Uterus (tissue), 2 donors: ENCODE measurements around the gene DZIP1L.

Experiments used
- CTCF ChIP-seq, 4 experiments: fragments of 200-600 bp in 2 of 4; fragments of 450-650 bp in 2 of 4; sonication (generic) in 2 of 4; IDR thresholded peaks; one replicate each; pipeline ENCODE4 v1.5.1; 2016 to 2019; ENCODE audit warnings: antibody characterized with exemption in 4 of 4, mild to moderate bottlenecking in 2 of 4, moderate library complexity in 1 of 4
- POLR2A ChIP-seq, 2 donors: fragments of 450-650 bp; IDR thresholded peaks; one replicate each; pipeline ENCODE4 v1.6.1; 2016; ENCODE audit warnings: antibody characterized with exemption in 2 of 2, mild to moderate bottlenecking in 1 of 2, moderate library complexity in 1 of 2

GRCh38 chr3:138012526-138012925, 102.9 kb downstream of the DZIP1L start:
- TF ChIP-seq CTCF (IDR thresholded peaks at IDR 0.05) (no peak), POLR2A (IDR thresholded peaks at IDR 0.05) (no peak)
